Peyer's patch (tissue), 4 donors: ENCODE results near the gene PIMREG.

Experiments used
- POLR2A ChIP-seq, 2 donors: fragments of 450-650 bp; IDR thresholded peaks; one replicate each; pipeline ENCODE4 v1.5.1; 2017; ENCODE audit warnings: antibody characterized with exemption in 2 of 2, mild to moderate bottlenecking in 2 of 2, moderate library complexity in 2 of 2
- TF ChIP-seq, protein P1 (sequence below), 6 experiments: fragments of 450-650 bp in 4 of 6; fragments of 200-600 bp in 2 of 6; sonication (generic) in 1 of 6; IDR thresholded peaks; one replicate each; pipeline ENCODE4 v1.5.1; 2017 to 2019; ENCODE audit warnings: antibody characterized with exemption in 6 of 6, mild to moderate bottlenecking in 3 of 6, moderate library complexity in 1 of 6

GRCh38 chr17:6450926-6451832, 6.9 kb downstream of the PIMREG start:
- TF ChIP-seq, protein P1, sequence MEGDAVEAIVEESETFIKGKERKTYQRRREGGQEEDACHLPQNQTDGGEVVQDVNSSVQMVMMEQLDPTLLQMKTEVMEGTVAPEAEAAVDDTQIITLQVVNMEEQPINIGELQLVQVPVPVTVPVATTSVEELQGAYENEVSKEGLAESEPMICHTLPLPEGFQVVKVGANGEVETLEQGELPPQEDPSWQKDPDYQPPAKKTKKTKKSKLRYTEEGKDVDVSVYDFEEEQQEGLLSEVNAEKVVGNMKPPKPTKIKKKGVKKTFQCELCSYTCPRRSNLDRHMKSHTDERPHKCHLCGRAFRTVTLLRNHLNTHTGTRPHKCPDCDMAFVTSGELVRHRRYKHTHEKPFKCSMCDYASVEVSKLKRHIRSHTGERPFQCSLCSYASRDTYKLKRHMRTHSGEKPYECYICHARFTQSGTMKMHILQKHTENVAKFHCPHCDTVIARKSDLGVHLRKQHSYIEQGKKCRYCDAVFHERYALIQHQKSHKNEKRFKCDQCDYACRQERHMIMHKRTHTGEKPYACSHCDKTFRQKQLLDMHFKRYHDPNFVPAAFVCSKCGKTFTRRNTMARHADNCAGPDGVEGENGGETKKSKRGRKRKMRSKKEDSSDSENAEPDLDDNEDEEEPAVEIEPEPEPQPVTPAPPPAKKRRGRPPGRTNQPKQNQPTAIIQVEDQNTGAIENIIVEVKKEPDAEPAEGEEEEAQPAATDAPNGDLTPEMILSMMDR (IDR thresholded peaks at IDR 0.05), result no peak
- TF ChIP-seq POLR2A (IDR thresholded peaks at IDR 0.05), result no peak
